GM23248 (cell line): ENCODE data around the gene SLC16A2. TPM values are rescaled to one million over a fixed set of nuclear protein-coding genes. Genes with fewer than 3 reads are reported as not detected.

Experiments used
- DNase-seq: peaks from one replicate; pipeline ENCODE4 v3.0.0-alpha.2; 2015
- H2AFZ ChIP-seq: fragments of 200-600 bp; sonication (generic); 2 replicates; pipeline ENCODE4 v1.6.1; 2016; ENCODE audit warnings: antibody characterized with exemption
- H3F3A ChIP-seq: fragments of 200-600 bp; sonication (generic); 2 replicates; pipeline ENCODE4 v1.6.1; 2016; ENCODE audit warnings: mild to moderate bottlenecking, antibody characterized with exemption, mixed run types; ENCODE audit not compliant: insufficient read depth
- H3K27ac ChIP-seq: fragments of 200-600 bp; sonication (generic); 2 replicates; pipeline ENCODE4 v1.5.1; 2016; ENCODE audit warnings: mild to moderate bottlenecking
- H3K27me3 ChIP-seq: fragments of 200-600 bp; sonication (generic); replicated peaks from 2 replicates; pipeline ENCODE4 v1.6.1; 2016; ENCODE audit warnings: mild to moderate bottlenecking; ENCODE audit not compliant: insufficient read depth
- H3K36me3 ChIP-seq: fragments of 200-600 bp; sonication (generic); 2 replicates; pipeline ENCODE4 v1.6.1; 2016; ENCODE audit warnings: low read depth, mild to moderate bottlenecking
- H3K4me1 ChIP-seq: fragments of 200-600 bp; sonication (generic); 2 replicates; pipeline ENCODE4 v1.6.1; 2016; ENCODE audit warnings: mild to moderate bottlenecking; ENCODE audit not compliant: insufficient read depth
- H3K4me2 ChIP-seq: fragments of 200-600 bp; sonication (generic); one replicate; pipeline ENCODE4 v1.6.1; 2016; ENCODE audit warnings: mild to moderate bottlenecking; ENCODE audit not compliant: unreplicated experiment
- H3K4me3 ChIP-seq: fragments of 200-600 bp; sonication (generic); 2 replicates; pipeline ENCODE4 v1.5.1; 2016; ENCODE audit warnings: mild to moderate bottlenecking
- H3K79me2 ChIP-seq: fragments of 200-600 bp; sonication (generic); 2 replicates; pipeline ENCODE4 v1.6.1; 2016; ENCODE audit warnings: mild to moderate bottlenecking; ENCODE audit not compliant: insufficient read depth
- H3K9ac ChIP-seq: fragments of 200-600 bp; sonication (generic); 2 replicates; pipeline ENCODE4 v1.6.1; 2016; ENCODE audit warnings: mild to moderate bottlenecking
- H3K9me2 ChIP-seq: fragments of 200-600 bp; sonication (generic); 2 replicates; pipeline ENCODE4 v1.6.1; 2016; ENCODE audit warnings: mixed run types, mild to moderate bottlenecking, moderate library complexity; ENCODE audit not compliant: insufficient read depth
- H3K9me3 ChIP-seq: fragments of 200-600 bp; sonication (generic); one replicate; pipeline ENCODE4 v1.6.1; 2017; ENCODE audit warnings: low read depth
- H4K20me1 ChIP-seq: fragments of 200-600 bp; sonication (generic); 2 replicates; pipeline ENCODE4 v1.6.0; 2016; ENCODE audit not compliant: insufficient read depth
- EZH2 ChIP-seq: fragments of 200-600 bp; sonication (generic); IDR thresholded peaks from 2 replicates; pipeline ENCODE4 v1.6.1; 2018; ENCODE audit warnings: antibody characterized with exemption, mild to moderate bottlenecking; ENCODE audit not compliant: insufficient read depth, poor library complexity, severe bottlenecking
- EZH2phosphoT487 ChIP-seq: fragments of 200-600 bp; sonication (generic); IDR thresholded peaks from 2 replicates; pipeline ENCODE4 v1.6.1; 2018; ENCODE audit warnings: antibody characterized with exemption, moderate library complexity, mild to moderate bottlenecking, low read depth; ENCODE audit not compliant: insufficient read depth
- WGBS, 2 experiments: methylation state at CpG; one replicate each; pipeline ENCODE4 v1.1.6; 2015 to 2017; ENCODE audit warnings: low lambda C conversion rate in 2 of 2, low coverage in 1 of 2; ENCODE audit errors: missing lambda C conversion rate in 2 of 2; 5-methylcytosine and 5-hydroxymethylcytosine counted together
- in situ Hi-C: fragments of 300-500 bp; cut with MboI; formaldehyde crosslinking; loops from 2 replicates; pipeline ENCODE4 v1.15.0; 2020
- polyA plus RNA-seq: library from polyadenylated mRNA; unstranded; fragments of >200 nt; fragmentation: Nextera tagmentation; extraction: Ambion mirVana; gene quantifications from 2 replicates; pipeline ENCODE4 v1.2.1, GENCODE V29; 2016
- total RNA-seq: library from RNA; depleted of rRNA; stranded (reverse); fragments of >200 nt; shearing (Covaris generic); gene quantifications from 2 replicates; pipeline ENCODE4 v1.2.3, GENCODE V29; 2014; rRNA removed

Gene SLC16A2
- 53.0 and 55.3 TPM in 2 replicates for total RNA-seq
- polyA plus RNA-seq = 55.6 and 56.8 TPM in 2 replicates

GRCh38 chrX:74421036-74421739, at the start of gene SLC16A2:
Gene SLC16A2, plus strand, starts transcription at chrX:74421493. Its CDS starts 145 bp downstream, at chrX:74421638.
- peaks cover 3% of the 10 kb centered on the region; the same call in 1 of the 2 replicates for H3F3A ChIP-seq
- H3K9ac ChIP-seq = peak within 1 kb of the TSS; percentile 83
- peak within 1 kb of the TSS; percentile 81 for H3K27ac ChIP-seq
- peak within 1 kb of the TSS; percentile 87 for H2AFZ ChIP-seq
- no peaks in the 10 kb centered on the region for H3K36me3 ChIP-seq
- 0% methylated on average over 7 to 21 of the region's 33 CpGs for WGBS, 2 experiments
- no peaks in the 10 kb centered on the region for H3K9me3 ChIP-seq
- peak within 1 kb of the TSS; percentile 79 for H3K4me3 ChIP-seq
- H3K4me1 ChIP-seq = peaks cover 5% of the 10 kb centered on the region; the same call in 1 of the 2 replicates
- peak; percentile 75 for DNase-seq
- TF ChIP-seq EZH2phosphoT487 (no peak), EZH2 (no peak)
- peaks cover 36% of the 10 kb centered on the region for H3K79me2 ChIP-seq
- no peaks in the 10 kb centered on the region for H3K27me3 ChIP-seq
- no peaks in the 10 kb centered on the region for H3K9me2 ChIP-seq
- H3K4me2 ChIP-seq = peak within 1 kb of the TSS; percentile 86
- in situ Hi-C loops = no loop called here
- H4K20me1 ChIP-seq = no peaks in the 10 kb centered on the region

DNA sequence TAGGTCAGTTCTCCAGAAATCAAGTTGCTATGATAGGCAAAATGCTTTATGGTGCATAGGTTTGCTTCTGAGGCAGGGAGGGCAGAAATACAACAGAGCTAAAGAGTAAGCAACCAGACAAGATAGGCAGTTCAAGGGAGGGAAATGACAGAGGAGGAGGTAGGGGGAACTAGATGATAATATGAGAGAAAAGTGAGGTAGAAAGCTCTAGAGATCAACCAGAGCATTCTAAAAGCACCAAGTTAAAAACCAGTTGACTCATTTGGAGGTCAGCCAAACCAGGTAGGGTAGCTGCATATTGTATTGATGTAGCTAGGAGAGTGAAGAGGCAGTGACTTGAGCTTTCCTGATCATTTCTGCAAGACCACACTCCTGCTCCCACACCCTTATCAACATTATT, 49.0 kb upstream of the SLC16A2 start:
- Histone ChIP-seq H4K20me1 (no peaks in the 10 kb centered on the region), H3K9me3 (no peaks in the 10 kb centered on the region), H3K9me2 (no peaks in the 10 kb centered on the region), H2AFZ (no peak overlapping the region), H3K4me3 (no peak overlapping the region), H3K27me3 (no peaks in the 10 kb centered on the region), H3F3A (no peaks in the 10 kb centered on the region), H3K4me1 (no peaks in the 10 kb centered on the region), H3K9ac (no peak overlapping the region), H3K36me3 (no peaks in the 10 kb centered on the region), H3K4me2 (no peak overlapping the region), H3K27ac (no peak overlapping the region), H3K79me2 (no peaks in the 10 kb centered on the region)
- TF ChIP-seq EZH2 (no peak), EZH2phosphoT487 (no peak)
- DNase-seq = no peak
- in situ Hi-C loops = no loop called here

- H2AFZ ChIP-seq = no peak overlapping the region
- H3K27me3 ChIP-seq = no peaks in the 10 kb centered on the region
- H3F3A ChIP-seq = no peaks in the 10 kb centered on the region
- no peak overlapping the region for H3K4me3 ChIP-seq
- H4K20me1 ChIP-seq = no peaks in the 10 kb centered on the region
- no peak overlapping the region for H3K27ac ChIP-seq
- no peak overlapping the region for H3K4me2 ChIP-seq
- no peaks in the 10 kb centered on the region for H3K9me2 ChIP-seq
- H3K36me3 ChIP-seq = no peaks in the 10 kb centered on the region
- 9 to 38% methylated on average over 1 of the region's 1 CpG for WGBS, 2 experiments
- no peak overlapping the region for H3K9ac ChIP-seq
- DNase-seq = no peak
- no peak for TF ChIP-seq EZH2
- TF ChIP-seq EZH2phosphoT487 = no peak
- H3K4me1 ChIP-seq = no peaks in the 10 kb centered on the region
- H3K79me2 ChIP-seq = no peaks in the 10 kb centered on the region
- in situ Hi-C loops = no loop called here
- H3K9me3 ChIP-seq = no peaks in the 10 kb centered on the region
These were observed 44.0 kb upstream of the SLC16A2 start for GRCh38 chrX:74377282-74377681.

DNA sequence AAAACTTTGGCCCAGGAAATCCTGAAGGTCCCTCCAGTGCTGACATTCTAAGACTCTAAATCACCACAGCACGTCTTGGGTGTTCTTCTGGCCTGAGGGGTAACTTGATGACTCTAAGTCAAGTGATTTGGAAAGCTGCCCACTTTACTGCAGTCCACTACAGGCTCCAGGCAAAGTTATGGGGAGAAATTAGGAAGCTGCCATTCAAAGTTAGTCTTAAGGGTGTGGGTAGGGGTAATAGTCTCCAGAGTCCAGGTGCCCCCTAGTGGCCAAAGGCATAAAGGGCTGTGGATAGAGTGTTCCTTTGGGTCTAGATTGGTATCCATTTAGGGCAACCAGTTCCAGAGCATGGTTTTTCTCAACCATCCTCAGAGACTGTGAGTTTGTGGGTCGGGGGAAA, 38.7 kb upstream of the SLC16A2 start:
- Histone ChIP-seq H3K79me2 (no peaks in the 10 kb centered on the region), H3K27me3 (no peaks in the 10 kb centered on the region), H3K4me1 (no peaks in the 10 kb centered on the region), H3K9ac (no peak overlapping the region), H3K4me2 (no peak overlapping the region), H3K4me3 (no peak overlapping the region), H3K27ac (no peak overlapping the region), H3F3A (no peaks in the 10 kb centered on the region), H3K9me3 (no peaks in the 10 kb centered on the region), H4K20me1 (no peaks in the 10 kb centered on the region), H2AFZ (no peak overlapping the region), H3K36me3 (no peaks in the 10 kb centered on the region), H3K9me2 (no peaks in the 10 kb centered on the region)
- peak; percentile 69 for DNase-seq
- in situ Hi-C loops = loop anchor here (10.0 kb wide), 1 partner anchor 162 kb away; no protein-coding TSS in a partner anchor
- 6 to 21% methylated on average over 2 of the region's 2 CpGs for WGBS, 2 experiments
- no peak for TF ChIP-seq EZH2phosphoT487
- TF ChIP-seq EZH2 = no peak
